ENCODE results near the gene CDV3. TPM values are rescaled to one million over a fixed set of nuclear protein-coding genes. Genes with fewer than 3 reads are reported as not detected.

The CDV3 gene
- total and polyA plus RNA-seq, 2 donors (not counting 3 experiments of a cell fraction or from before 2014, with no cell fraction given), result 46.7 to 229 TPM

DNA sequence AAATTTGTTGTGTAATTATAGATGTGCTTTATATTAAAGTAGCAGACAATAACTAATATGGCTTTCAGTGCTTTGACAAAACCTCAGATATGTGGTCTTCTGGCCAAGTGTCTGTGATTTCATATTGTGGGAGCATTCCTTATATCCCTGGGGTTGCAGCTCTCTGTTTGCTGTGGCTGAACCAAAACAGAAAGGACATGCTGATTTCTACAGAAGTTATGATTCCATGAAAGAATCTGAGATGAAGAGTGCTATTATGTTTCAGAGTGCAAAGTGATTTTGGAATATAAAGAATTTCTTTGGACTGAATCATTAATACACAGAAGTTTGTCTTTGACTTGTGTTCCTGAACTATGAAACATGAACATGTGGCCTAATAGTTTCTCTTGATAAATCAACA lies 36.5 kb downstream of the CDV3 start:
- H4K20me1 ChIP-seq (replicated peaks; ENCODE audit: control insufficient read depth, extremely low read depth, insufficient read depth, low read length), result no peaks in the 10 kb centered on the region
- POLR2A ChIA-PET, result no interaction called here
- H3K4me2 ChIP-seq (ENCODE audit: insufficient read depth, low read length), result no peak overlapping the region
- TF ChIP-seq POLR2A (IDR thresholded peaks at IDR 0.05; ENCODE audit: low read depth, low read length) (no peak), POLR2AphosphoS5 (IDR thresholded peaks at IDR 0.05; ENCODE audit: insufficient read depth, low read depth, low read length) (no peak), JUN (IDR thresholded peaks at IDR 0.05; ENCODE audit: borderline replicate concordance, insufficient read depth, insufficient read length, low read depth) (no peak), FOS (IDR thresholded peaks at IDR 0.05; ENCODE audit: borderline replicate concordance, insufficient read depth, low read length) (no peak), MYC (IDR thresholded peaks at IDR 0.05; ENCODE audit: low read depth, low read length) (no peak), GATA2 (IDR thresholded peaks at IDR 0.05; ENCODE audit: insufficient read depth, insufficient read length, low read depth, low read length) (no peak), EZH2 (IDR thresholded peaks at IDR 0.05; ENCODE audit: borderline replicate concordance, low read depth, low read length, severe bottlenecking) (no peak)
- TF ChIP-seq, protein P1, sequence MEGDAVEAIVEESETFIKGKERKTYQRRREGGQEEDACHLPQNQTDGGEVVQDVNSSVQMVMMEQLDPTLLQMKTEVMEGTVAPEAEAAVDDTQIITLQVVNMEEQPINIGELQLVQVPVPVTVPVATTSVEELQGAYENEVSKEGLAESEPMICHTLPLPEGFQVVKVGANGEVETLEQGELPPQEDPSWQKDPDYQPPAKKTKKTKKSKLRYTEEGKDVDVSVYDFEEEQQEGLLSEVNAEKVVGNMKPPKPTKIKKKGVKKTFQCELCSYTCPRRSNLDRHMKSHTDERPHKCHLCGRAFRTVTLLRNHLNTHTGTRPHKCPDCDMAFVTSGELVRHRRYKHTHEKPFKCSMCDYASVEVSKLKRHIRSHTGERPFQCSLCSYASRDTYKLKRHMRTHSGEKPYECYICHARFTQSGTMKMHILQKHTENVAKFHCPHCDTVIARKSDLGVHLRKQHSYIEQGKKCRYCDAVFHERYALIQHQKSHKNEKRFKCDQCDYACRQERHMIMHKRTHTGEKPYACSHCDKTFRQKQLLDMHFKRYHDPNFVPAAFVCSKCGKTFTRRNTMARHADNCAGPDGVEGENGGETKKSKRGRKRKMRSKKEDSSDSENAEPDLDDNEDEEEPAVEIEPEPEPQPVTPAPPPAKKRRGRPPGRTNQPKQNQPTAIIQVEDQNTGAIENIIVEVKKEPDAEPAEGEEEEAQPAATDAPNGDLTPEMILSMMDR (IDR thresholded peaks at IDR 0.05; ENCODE audit: extremely low read depth in 1 of 2, insufficient read depth in 1 of 2, low read depth in 1 of 2, low read length in 2 of 2), result no peak
- TF ChIP-seq, protein P2, sequence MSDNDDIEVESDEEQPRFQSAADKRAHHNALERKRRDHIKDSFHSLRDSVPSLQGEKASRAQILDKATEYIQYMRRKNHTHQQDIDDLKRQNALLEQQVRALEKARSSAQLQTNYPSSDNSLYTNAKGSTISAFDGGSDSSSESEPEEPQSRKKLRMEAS (IDR thresholded peaks at IDR 0.05; ENCODE audit: insufficient read depth, insufficient read length), result no peak
- H3K4me3 ChIP-seq (replicated peaks in 1 of 3; ENCODE audit: insufficient read depth in 1 of 3, low read depth in 1 of 3, low read length in 3 of 3), result no peak overlapping the region
- H3K9me3 ChIP-seq (replicated peaks; ENCODE audit: control insufficient read depth, insufficient read depth, low read length), result no peaks in the 10 kb centered on the region
- peaks cover 10 to 17% of the 10 kb centered on the region in 2 experiments for H3K36me3 ChIP-seq (ENCODE audit: control insufficient read depth in 2 of 2, extremely low read depth in 1 of 2, insufficient read depth in 2 of 2, low read length in 2 of 2)
- BruUV-seq (replicated peaks), result no TSS peak
- FAIRE-seq, result no peak
- intact Hi-C loops (cut with micrococcal nuclease) (no loop called here), dilution Hi-C loops (cut with MboI; ENCODE audit: extremely low pct_ligation_motif_present, low sequenced_read_pairs) (no loop called here)
- H3K4me1 ChIP-seq (ENCODE audit: control insufficient read depth, extremely low read depth, insufficient read depth, low read length), result no peaks in the 10 kb centered on the region
- no peak for DNase-seq (ENCODE audit: low read depth, low spot score)
- H3K27me3 ChIP-seq (ENCODE audit: control insufficient read depth in 2 of 2, insufficient read depth in 2 of 2, low read length in 2 of 2), result no peaks in the 10 kb centered on the region
- H3K27ac ChIP-seq (ENCODE audit: insufficient read depth, low read depth, low read length), result no peak overlapping the region
- H3K9me1 ChIP-seq (replicated peaks; ENCODE audit: control insufficient read depth, extremely low read depth, insufficient read depth, low read length), result no peaks in the 10 kb centered on the region
- no peak overlapping the region for H2AFZ ChIP-seq (ENCODE audit: low read depth, low read length)
- no peaks in the 10 kb centered on the region for H3K79me2 ChIP-seq (ENCODE audit: control insufficient read depth, insufficient read depth, low read length)
- CTCF ChIA-PET, result interaction anchor here (1.1 kb wide), 1 partner anchor 145 kb away, joined by 3 read pairs; no protein-coding TSS in a partner anchor
- H3K9ac ChIP-seq (replicated peaks; ENCODE audit: extremely low read depth, insufficient read depth, low read length), result no peak overlapping the region

Measured in endothelial cell of umbilical vein (primary cell).